ENCODE results near the gene GRAP. TPM values are rescaled to one million over a fixed set of nuclear protein-coding genes. Genes with fewer than 3 reads are reported as not detected.
"Not testable (repeated sequence)": the region's sequence is repeated elsewhere in the genome, so short reads cannot be mapped to it uniquely, and the experiment has no call there.

GRAP gene
- total RNA-seq, 1 experiment from 2014 or later = 0.55 TPM

DNA sequence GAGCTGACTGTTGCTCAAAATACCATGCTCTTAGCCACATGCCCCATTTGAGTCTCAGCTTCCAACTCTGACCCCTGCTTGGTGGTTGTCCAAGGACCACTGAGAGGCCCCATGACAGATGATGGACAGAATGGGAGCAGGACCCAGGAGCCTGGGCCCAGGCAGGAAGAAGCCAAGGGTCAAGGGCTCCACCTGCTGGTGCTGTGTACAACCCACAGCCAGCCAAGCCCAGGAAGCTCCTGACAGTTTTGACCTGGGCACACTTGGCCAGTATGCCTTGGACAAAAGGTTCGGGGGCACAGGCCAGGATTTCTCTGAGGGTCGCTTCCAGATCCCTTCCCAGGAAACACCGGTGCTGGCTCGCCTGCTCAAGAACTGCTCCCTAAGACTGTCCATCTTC lies 15.0 kb downstream of the GRAP start:
- H3K18ac ChIP-seq (ENCODE audit: insufficient read length, low read depth, low read length); H3K4me1 ChIP-seq (ENCODE audit: insufficient read depth, low read length); H3K36me3 Mint-ChIP-seq (ENCODE audit: insufficient read depth in 1 of 3, low read depth in 3 of 3); H4K8ac ChIP-seq (replicated peaks; ENCODE audit: insufficient read length, low read depth, low read length); H2BK5ac ChIP-seq (ENCODE audit: insufficient read length, low read length); H3K9me3 ChIP-seq (ENCODE audit: control insufficient read depth, low read depth, low read length); H3K27ac ChIP-seq (ENCODE audit: insufficient read length, low read depth, low read length); H4K5ac ChIP-seq (ENCODE audit: insufficient read length, low read depth, low read length); H3K23me2 ChIP-seq (ENCODE audit: insufficient read length, low read depth, low read length, poor library complexity, severe bottlenecking); H3K14ac ChIP-seq (ENCODE audit: insufficient read depth, low read length); H3K4ac ChIP-seq (ENCODE audit: low read depth, low read length); H2BK12ac ChIP-seq (ENCODE audit: insufficient read length, low read depth, low read length); H2BK120ac ChIP-seq (ENCODE audit: low read depth, low read length, poor library complexity, severe bottlenecking); H3K27me3 ChIP-seq (ENCODE audit: insufficient read depth, low read length); H3K4me2 ChIP-seq (ENCODE audit: insufficient read depth, insufficient read length, low read length); H3K27me3 Mint-ChIP-seq (ENCODE audit: low read depth); H2AFZ ChIP-seq (ENCODE audit: low read length); H3T11ph ChIP-seq (ENCODE audit: low read length); H3K27ac Mint-ChIP-seq; H3K4me1 Mint-ChIP-seq; H3K23ac ChIP-seq (ENCODE audit: insufficient read length, low read depth, low read length); H4K20me1 ChIP-seq (ENCODE audit: control insufficient read depth, insufficient read depth, insufficient read length); H3K9ac ChIP-seq (ENCODE audit: extremely low read depth, insufficient read length, low read length); H2BK20ac ChIP-seq (ENCODE audit: low read depth, low read length, poor library complexity, severe bottlenecking); H3K79me1 ChIP-seq (ENCODE audit: insufficient read depth, low read depth, low read length, poor library complexity, severe bottlenecking); H2AK5ac ChIP-seq (ENCODE audit: insufficient read length, low read length); H3K56ac ChIP-seq (ENCODE audit: insufficient read length, low read depth, low read length); H3K4me3 Mint-ChIP-seq; DNase-seq; H2BK15ac ChIP-seq (ENCODE audit: low read depth, low read length); H3K9me3 Mint-ChIP-seq; H3K79me2 ChIP-seq (ENCODE audit: insufficient read depth, low read length); H4K91ac ChIP-seq (ENCODE audit: insufficient read length, low read depth, low read length): not testable (repeated sequence)
- WGBS (ENCODE audit: extremely low coverage, insufficient read length, low lambda C conversion rate) = no CpG with 5 or more reads among the region's 4 CpGs
- TF ChIP-seq, protein P1, sequence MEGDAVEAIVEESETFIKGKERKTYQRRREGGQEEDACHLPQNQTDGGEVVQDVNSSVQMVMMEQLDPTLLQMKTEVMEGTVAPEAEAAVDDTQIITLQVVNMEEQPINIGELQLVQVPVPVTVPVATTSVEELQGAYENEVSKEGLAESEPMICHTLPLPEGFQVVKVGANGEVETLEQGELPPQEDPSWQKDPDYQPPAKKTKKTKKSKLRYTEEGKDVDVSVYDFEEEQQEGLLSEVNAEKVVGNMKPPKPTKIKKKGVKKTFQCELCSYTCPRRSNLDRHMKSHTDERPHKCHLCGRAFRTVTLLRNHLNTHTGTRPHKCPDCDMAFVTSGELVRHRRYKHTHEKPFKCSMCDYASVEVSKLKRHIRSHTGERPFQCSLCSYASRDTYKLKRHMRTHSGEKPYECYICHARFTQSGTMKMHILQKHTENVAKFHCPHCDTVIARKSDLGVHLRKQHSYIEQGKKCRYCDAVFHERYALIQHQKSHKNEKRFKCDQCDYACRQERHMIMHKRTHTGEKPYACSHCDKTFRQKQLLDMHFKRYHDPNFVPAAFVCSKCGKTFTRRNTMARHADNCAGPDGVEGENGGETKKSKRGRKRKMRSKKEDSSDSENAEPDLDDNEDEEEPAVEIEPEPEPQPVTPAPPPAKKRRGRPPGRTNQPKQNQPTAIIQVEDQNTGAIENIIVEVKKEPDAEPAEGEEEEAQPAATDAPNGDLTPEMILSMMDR (conservative IDR thresholded peaks at IDR 0.05) = peak; percentile 56

DNA sequence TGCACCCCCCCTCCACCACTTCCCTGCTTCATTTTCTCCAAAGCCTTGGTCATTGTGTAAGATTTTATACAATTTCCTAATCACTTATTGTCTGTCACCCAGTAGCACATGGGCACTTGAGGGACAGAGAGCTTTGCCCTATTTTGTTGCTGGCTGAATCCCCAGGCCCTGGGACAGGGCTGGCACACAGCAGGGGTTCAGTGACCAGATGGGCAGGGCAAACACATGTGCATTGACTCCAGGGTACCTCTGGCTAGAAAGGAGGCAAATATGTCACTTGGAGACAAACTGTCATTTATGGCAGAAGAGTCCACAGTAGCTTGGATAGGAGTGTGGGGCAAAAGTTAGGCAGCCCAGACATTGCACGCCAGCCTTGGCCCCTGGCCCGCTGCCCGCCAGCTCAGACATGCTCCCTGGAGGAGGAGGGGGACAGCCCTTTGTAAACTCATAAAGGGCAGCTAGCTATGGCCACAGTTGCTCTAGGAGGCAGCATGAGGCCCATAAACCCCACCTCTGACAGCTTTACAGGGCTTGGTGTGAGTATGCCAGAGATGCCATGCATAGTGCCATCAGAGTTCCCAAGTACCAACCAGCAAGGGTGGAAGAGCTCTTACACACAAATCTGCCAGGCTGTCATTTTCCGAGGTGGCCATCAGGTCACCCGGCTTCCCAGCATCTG lies 15.8 kb downstream of the GRAP start:
- not testable (repeated sequence) for H3K9me3 Mint-ChIP-seq; H2BK120ac ChIP-seq (ENCODE audit: low read depth, low read length, poor library complexity, severe bottlenecking); H4K91ac ChIP-seq (ENCODE audit: insufficient read length, low read depth, low read length); H2BK20ac ChIP-seq (ENCODE audit: low read depth, low read length, poor library complexity, severe bottlenecking); DNase-seq; H2AFZ ChIP-seq (ENCODE audit: low read length); H3K4me1 ChIP-seq (ENCODE audit: insufficient read depth, low read length); H3K4ac ChIP-seq (ENCODE audit: low read depth, low read length); H3K23ac ChIP-seq (ENCODE audit: insufficient read length, low read depth, low read length); H3K27me3 ChIP-seq (ENCODE audit: insufficient read depth, low read length); H2BK5ac ChIP-seq (ENCODE audit: insufficient read length, low read length); H3K27me3 Mint-ChIP-seq (ENCODE audit: low read depth); H2BK15ac ChIP-seq (ENCODE audit: low read depth, low read length); H3K56ac ChIP-seq (ENCODE audit: insufficient read length, low read depth, low read length); H3T11ph ChIP-seq (ENCODE audit: low read length); H3K18ac ChIP-seq (ENCODE audit: insufficient read length, low read depth, low read length); H3K4me1 Mint-ChIP-seq; H3K27ac Mint-ChIP-seq; H2BK12ac ChIP-seq (ENCODE audit: insufficient read length, low read depth, low read length); H3K23me2 ChIP-seq (ENCODE audit: insufficient read length, low read depth, low read length, poor library complexity, severe bottlenecking); H4K20me1 ChIP-seq (ENCODE audit: control insufficient read depth, insufficient read depth, insufficient read length); H3K79me1 ChIP-seq (ENCODE audit: insufficient read depth, low read depth, low read length, poor library complexity, severe bottlenecking); H4K5ac ChIP-seq (ENCODE audit: insufficient read length, low read depth, low read length); H3K4me3 Mint-ChIP-seq; H4K8ac ChIP-seq (replicated peaks; ENCODE audit: insufficient read length, low read depth, low read length); H3K27ac ChIP-seq (ENCODE audit: insufficient read length, low read depth, low read length); H3K79me2 ChIP-seq (ENCODE audit: insufficient read depth, low read length); H3K14ac ChIP-seq (ENCODE audit: insufficient read depth, low read length); H3K4me2 ChIP-seq (ENCODE audit: insufficient read depth, insufficient read length, low read length); H3K9ac ChIP-seq (ENCODE audit: extremely low read depth, insufficient read length, low read length); H2AK5ac ChIP-seq (ENCODE audit: insufficient read length, low read length); H3K9me3 ChIP-seq (ENCODE audit: control insufficient read depth, low read depth, low read length); H3K36me3 Mint-ChIP-seq (ENCODE audit: insufficient read depth in 1 of 3, low read depth in 3 of 3)
- WGBS (ENCODE audit: extremely low coverage, insufficient read length, low lambda C conversion rate) = no CpG with 5 or more reads among the region's 5 CpGs

All from H9 (cell line).